IMR-90 (cell line): Measurements from ENCODE around the gene PDXDC1. TPM values are rescaled to one million over a fixed set of nuclear protein-coding genes. Genes with fewer than 3 reads are reported as not detected.
"Not testable (repeated sequence)": the region's sequence is repeated elsewhere in the genome, so short reads cannot be mapped to it uniquely, and the experiment has no call there.

Experiments used
- ATAC-seq: fragments of 200-7000 bp; cut with Tn5 transposase; 2 replicates; pipeline ENCODE4 v1.9.1; 2020; ENCODE audit warnings: low read depth, mild to moderate bottlenecking, moderate library complexity
- BruUV-seq: library from RNA; stranded (reverse); fragments of 400-500 nt; replicated peaks from 2 replicates; lab custom pipeline; 2021; lab: Mats Ljungman, UMichigan
- CTCF ChIA-PET: fragments of 300-600 bp; formaldehyde crosslinking; extraction: SDS; loops from one replicate; lab custom pipeline; 2021; ENCODE audit warnings: antibody characterized with exemption; lab: Yijun Ruan, JAX
- POLR2A ChIA-PET: fragments of 300-600 bp; sonication (Branson Sonifier 250); formaldehyde crosslinking; loops from one replicate; lab custom pipeline; 2022; ENCODE audit warnings: antibody characterized with exemption; ENCODE audit not compliant: unreplicated experiment; lab: Charles Lee
- DNase-seq: peaks from one replicate; pipeline ENCODE4 v3.0.0; 2013
- H2AFZ ChIP-seq: replicated peaks from 2 replicates; pipeline ENCODE3; 2013; ENCODE audit warnings: low read length, mild to moderate bottlenecking; ENCODE audit not compliant: poor library complexity
- H2AK5ac ChIP-seq: 2 replicates; pipeline ENCODE4 v1.6.1; 2013; ENCODE audit warnings: low read depth, low read length, inconsistent platforms
- H2AK9ac ChIP-seq: replicated peaks from 2 replicates; pipeline ENCODE3; 2013; ENCODE audit warnings: mild to moderate bottlenecking, low read depth, low read length, moderate library complexity; ENCODE audit not compliant: poor library complexity
- H2BK120ac ChIP-seq: 2 replicates; pipeline ENCODE4 v1.6.1; 2013; ENCODE audit warnings: low read depth, low read length, inconsistent platforms
- H2BK15ac ChIP-seq: 3 replicates; pipeline ENCODE4 v1.6.1; 2013; ENCODE audit warnings: low read depth, low read length, inconsistent platforms
- H2BK20ac ChIP-seq: 2 replicates; pipeline ENCODE4 v1.6.1; 2013; ENCODE audit warnings: low read depth, mild to moderate bottlenecking, inconsistent platforms, low read length, moderate library complexity
- H2BK5ac ChIP-seq: 2 replicates; pipeline ENCODE4 v1.6.1; 2013; ENCODE audit warnings: mild to moderate bottlenecking, low read depth, low read length, inconsistent platforms; ENCODE audit not compliant: poor library complexity, severe bottlenecking
- H3K14ac ChIP-seq: replicated peaks from 2 replicates; pipeline ENCODE4 v1.6.1; 2013; ENCODE audit warnings: low read depth, low read length, inconsistent platforms
- H3K18ac ChIP-seq: 2 replicates; pipeline ENCODE4 v1.6.1; 2013; ENCODE audit warnings: low read depth, low read length, control low read depth
- H3K23ac ChIP-seq: 2 replicates; pipeline ENCODE4 v1.6.1; 2013; ENCODE audit warnings: low read depth, low read length, inconsistent platforms
- H3K27ac ChIP-seq: 2 replicates; pipeline ENCODE4 v1.5.1; 2013; ENCODE audit warnings: mild to moderate bottlenecking, control low read depth, low read length; ENCODE audit not compliant: insufficient read depth
- H3K27me3 ChIP-seq: 2 replicates; pipeline ENCODE4 v1.6.1; 2013; ENCODE audit warnings: low read length; ENCODE audit not compliant: control insufficient read depth, insufficient read depth
- H3K36me3 ChIP-seq: 2 replicates; pipeline ENCODE4 v1.6.1; 2013; ENCODE audit warnings: low read length, mixed read lengths; ENCODE audit not compliant: control insufficient read depth, insufficient read depth
- H3K4ac ChIP-seq: 2 replicates; pipeline ENCODE4 v1.6.1; 2013; ENCODE audit warnings: low read depth, low read length, inconsistent platforms
- H3K4me1 ChIP-seq: 2 replicates; pipeline ENCODE4 v1.6.1; 2013; ENCODE audit warnings: low read length, mixed read lengths; ENCODE audit not compliant: control insufficient read depth, insufficient read depth
- H3K4me2 ChIP-seq: 2 replicates; pipeline ENCODE4 v1.6.1; 2013; ENCODE audit warnings: low read depth, mild to moderate bottlenecking, control low read depth, low read length, moderate library complexity
- H3K4me3 ChIP-seq: 2 replicates; pipeline ENCODE4 v1.5.1; 2013; ENCODE audit warnings: low read depth, mild to moderate bottlenecking, control low read depth, low read length, moderate library complexity; ENCODE audit not compliant: insufficient read depth
- H3K56ac ChIP-seq: 2 replicates; pipeline ENCODE4 v1.6.1; 2013; ENCODE audit warnings: low read length, inconsistent platforms; ENCODE audit not compliant: insufficient read depth; ENCODE audit errors: extremely low read depth
- H3K79me1 ChIP-seq, 2 experiments: 2 replicates each; pipeline ENCODE4 v1.6.1; 2013; ENCODE audit warnings: low read length in 2 of 2, inconsistent platforms in 1 of 2, low read depth in 1 of 2
- H3K9ac ChIP-seq: 2 replicates; pipeline ENCODE4 v1.6.1; 2013; ENCODE audit warnings: low read depth, low read length, control low read depth
- H3K9me1 ChIP-seq: 2 replicates; pipeline ENCODE4 v1.6.1; 2013; ENCODE audit warnings: low read length, inconsistent platforms; ENCODE audit not compliant: insufficient read depth
- H3K9me3 ChIP-seq: 2 replicates; pipeline ENCODE4 v1.6.1; 2013; ENCODE audit warnings: low read length; ENCODE audit not compliant: control insufficient read depth, insufficient read depth
- H4K20me1 ChIP-seq: 2 replicates; pipeline ENCODE4 v1.6.1; 2013; ENCODE audit warnings: low read length, inconsistent platforms; ENCODE audit not compliant: insufficient read depth
- H4K5ac ChIP-seq: 2 replicates; pipeline ENCODE4 v1.6.1; 2013; ENCODE audit warnings: mild to moderate bottlenecking, low read depth, low read length, control low read depth
- H4K8ac ChIP-seq, 2 experiments: 2 replicates each; pipeline ENCODE4 v1.6.1; 2013; ENCODE audit warnings: low read depth in 2 of 2, low read length in 2 of 2, control low read depth in 1 of 2, inconsistent platforms in 1 of 2
- H4K91ac ChIP-seq: 2 replicates; pipeline ENCODE4 v1.6.1; 2013; ENCODE audit warnings: low read depth, low read length, inconsistent platforms; ENCODE audit not compliant: insufficient read depth
- WGBS, 2 experiments: methylation state at CpG; one replicate each; pipeline versions ENCODE4 v1.1.5 to v1.1.7; 2013; ENCODE audit warnings: missing lambda C conversion rate in 2 of 2; ENCODE audit not compliant: insufficient read length in 1 of 2; ENCODE audit errors: extremely low coverage in 2 of 2; 5-methylcytosine and 5-hydroxymethylcytosine counted together
- dilution Hi-C: fragments of 300-500 bp; cut with HindIII; formaldehyde crosslinking; loops from one replicate; pipeline ENCODE4 v1.14.3; 2018; ENCODE audit warnings: low sequenced_read_pairs; ENCODE audit not compliant: unreplicated experiment
- in situ Hi-C: fragments of 300-500 bp; cut with MboI; formaldehyde crosslinking; loops from 3 replicates; pipeline ENCODE4 v1.14.3; 2019; ENCODE audit warnings: low sequenced_read_pairs, inconsistent platforms, mixed read lengths
- intact Hi-C: fragments of 100-400 bp; cut with micrococcal nuclease; formaldehyde crosslinking; loops from 2 replicates; pipeline ENCODE4 v1.10.0; 2022
- polyA plus RNA-seq, 3 experiments: library from polyadenylated mRNA; depleted of rRNA; stranded (reverse); fragments of >200 nt; gene quantifications; 2 replicates each; pipeline ENCODE4 v1.2.3, GENCODE V29; 2012; ENCODE audit warnings: low replicate concordance in 1 of 3
- total RNA-seq: library from RNA; depleted of rRNA; stranded (reverse); fragments of >200 nt; gene quantifications from 2 replicates; pipeline ENCODE4 v1.2.3, GENCODE V29; 2012

PDXDC1 gene
- total and polyA plus RNA-seq, 2 of the 4 experiments (the other 2 are of a cell fraction), result 68.7 to 117 TPM

DNA sequence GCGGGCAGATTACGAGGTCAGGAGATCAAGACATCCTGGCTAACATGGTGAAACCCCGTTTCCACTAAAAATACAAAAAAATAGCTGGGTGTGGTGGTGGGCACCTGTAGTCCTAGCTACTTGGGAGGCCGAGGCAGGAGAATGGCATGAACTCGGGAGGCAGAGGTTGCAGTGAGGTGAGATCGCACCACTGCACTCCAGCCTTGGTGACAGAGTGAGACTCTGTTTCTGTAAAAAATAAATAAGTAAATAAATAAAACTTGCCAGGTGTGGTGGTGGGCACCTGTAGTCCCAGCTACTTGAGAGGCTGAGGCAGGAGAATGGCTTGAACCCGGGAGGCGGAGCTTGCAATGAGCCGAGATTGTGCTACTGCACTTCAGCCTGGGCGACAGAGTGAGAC lies 38.1 kb downstream of the PDXDC1 start:
- H3K9me1 ChIP-seq, H3K27ac ChIP-seq, H3K4me3 ChIP-seq, H2BK15ac ChIP-seq, H4K91ac ChIP-seq, H3K23ac ChIP-seq, H3K4me1 ChIP-seq, POLR2A ChIA-PET, H2BK120ac ChIP-seq, H3K4me2 ChIP-seq, ATAC-seq, H3K56ac ChIP-seq, H2AK5ac ChIP-seq, H2BK20ac ChIP-seq, H4K5ac ChIP-seq, H2BK5ac ChIP-seq, H2AK9ac ChIP-seq, CTCF ChIA-PET, intact Hi-C loops, H3K4ac ChIP-seq, H2AFZ ChIP-seq, dilution Hi-C loops, H4K8ac ChIP-seq, H3K9ac ChIP-seq, H3K14ac ChIP-seq, H3K27me3 ChIP-seq, DNase-seq, in situ Hi-C loops, BruUV-seq, H3K18ac ChIP-seq, H3K9me3 ChIP-seq: not testable (repeated sequence)
- Histone ChIP-seq H3K36me3 (peaks cover 16% of the 10 kb centered on the region), H4K20me1 (peaks cover 23% of the 10 kb centered on the region), H3K79me1 (peaks cover 16 to 20% of the 10 kb centered on the region in 2 experiments)
- 100% methylated on average over 3 of the region's 10 CpGs; no CpG with 5 or more reads in 1 of the 2 experiments for WGBS, 2 experiments
